ENCODE data around the gene TMEM203. TPM values are rescaled to one million over a fixed set of nuclear protein-coding genes. Genes with fewer than 3 reads are reported as not detected.

Gene TMEM203
- total and polyA plus RNA-seq, 2 of the 13 experiments (the other 11 are each of a cell fraction or from before 2014, with no cell fraction given) = 23.4 to 36.7 TPM

GRCh38 chr9:137254624-137255447 lies 49.4 kb upstream of the TMEM203 start, which contains the start of gene NELFB (continued):
- TF ChIP-seq ZNF18 (CRISPR knock-in tag; IDR thresholded peaks at IDR 0.05; ENCODE audit: insufficient replicate concordance) (peak; percentile 86), REXO4 (CRISPR knock-in tag; IDR thresholded peaks at IDR 0.05; ENCODE audit: borderline replicate concordance) (no peak), ZBTB3 (CRISPR knock-in tag; IDR thresholded peaks at IDR 0.05; ENCODE audit: borderline replicate concordance, low read depth) (no peak), CBX5 (CRISPR knock-in tag; IDR thresholded peaks at IDR 0.05; ENCODE audit: borderline replicate concordance) (no peak), ZNF512 (CRISPR knock-in tag; IDR thresholded peaks at IDR 0.05) (no peak), ZNF543 (CRISPR knock-in tag; IDR thresholded peaks at IDR 0.05) (no peak), ZNF619 (CRISPR knock-in tag; IDR thresholded peaks at IDR 0.05) (0 out of 2 replicates have a peak, but pooled peaks have one; percentile 44), CERS6 (CRISPR knock-in tag; IDR thresholded peaks at IDR 0.05) (0 out of 2 replicates have a peak, but pooled peaks have one; percentile 52), ZNF777 (CRISPR knock-in tag; IDR thresholded peaks at IDR 0.05) (0 out of 2 replicates have a peak, but pooled peaks have one; percentile 57), SNAPC2 (CRISPR knock-in tag; IDR thresholded peaks at IDR 0.05) (0 out of 2 replicates have a peak, but pooled peaks have one; percentile 21), CENPT (CRISPR knock-in tag; IDR thresholded peaks at IDR 0.05; ENCODE audit: low read depth) (no peak), CREB1 (IDR thresholded peaks at IDR 0.05) (no peak), CREB1 (CRISPR knock-in tag; IDR thresholded peaks at IDR 0.05) (no peak), NR1H2 (CRISPR knock-in tag; IDR thresholded peaks at IDR 0.05; ENCODE audit: borderline replicate concordance, low read depth) (no peak), ZNF44 (CRISPR knock-in tag; IDR thresholded peaks at IDR 0.05) (no peak), STAG1 (CRISPR knock-in tag; IDR thresholded peaks at IDR 0.05) (no peak), KDM5A (IDR thresholded peaks at IDR 0.05; ENCODE audit: borderline replicate concordance, low read length) (no peak), ZFP36 (IDR thresholded peaks at IDR 0.05; ENCODE audit: borderline replicate concordance, low read depth, low read length, partially characterized antibody) (no peak), ZNF138 (CRISPR knock-in tag; IDR thresholded peaks at IDR 0.05; ENCODE audit: low read depth) (no peak), ZNF549 (CRISPR knock-in tag; IDR thresholded peaks at IDR 0.05) (no peak), ARID3A (IDR thresholded peaks at IDR 0.05; ENCODE audit: low read depth, low read length) (no peak), PAF1 (CRISPR knock-in tag; IDR thresholded peaks at IDR 0.05) (no peak)
